K562 (cell line): Measurements from ENCODE around the gene NFATC2. TPM values are rescaled to one million over a fixed set of nuclear protein-coding genes. Genes with fewer than 3 reads are reported as not detected.

Experiments
- ATAC-seq: fragments of 200-7000 bp; cut with Tn5 transposase; 3 replicates; pipeline ENCODE4 v1.9.1; 2020; ENCODE audit warnings: moderate library complexity
- BruUV-seq: library from RNA; stranded (reverse); fragments of 400-500 nt; replicated peaks from 2 replicates; lab custom pipeline; 2021; lab: Mats Ljungman, UMichigan
- CTCF ChIA-PET: fragments of 300-600 bp; formaldehyde crosslinking; extraction: SDS; loops from one replicate; lab custom pipeline; 2021; ENCODE audit warnings: low intra/inter-chr PET ratio; lab: Yijun Ruan, JAX
- POLR2A ChIA-PET: fragments of 300-600, 350-650 bp; sonication (Branson Sonifier 250); formaldehyde crosslinking; extraction: SDS; loops from one replicate; lab custom pipeline; 2021; ENCODE audit warnings: antibody characterized with exemption, inconsistent platforms; lab: Yijun Ruan, JAX
- DNase-seq, 4 experiments: peaks; one replicate each; pipeline versions ENCODE4 v3.0.0 to v3.0.0-alpha.2; 2011 to 2018; ENCODE audit warnings: low spot score in 3 of 4, mixed read lengths in 3 of 4; ENCODE audit errors: extremely low read depth in 1 of 4
- FAIRE-seq: peaks from 2 replicates; lab custom pipeline; 2011; peaks lifted over from hg19 to GRCh38; lab: Jason Lieb, UNC
- H2AFZ ChIP-seq: 2 replicates; pipeline ENCODE4 v1.6.0; 2011; ENCODE audit warnings: low read depth, low read length, control low read depth, inconsistent platforms
- H3K27ac ChIP-seq: fragments of 200-600 bp; 3 replicates; pipeline ENCODE4 v1.8.0; 2011; ENCODE audit warnings: low read depth, mild to moderate bottlenecking, control low read depth, inconsistent platforms, low read length, moderate library complexity, mixed read lengths; ENCODE audit errors: extremely low read depth
- H3K27me3 ChIP-seq, 2 experiments: fragments of 300-600 bp in 1 of 2; 2 replicates in 1 of 2; 3 replicates in 1 of 2; pipeline versions ENCODE4 v1.6.0 to v1.8.0; 2011; ENCODE audit warnings: inconsistent platforms in 2 of 2, low read length in 2 of 2, mild to moderate bottlenecking in 1 of 2, mixed read lengths in 1 of 2, moderate library complexity in 1 of 2; ENCODE audit not compliant: control insufficient read depth in 2 of 2, insufficient read depth in 2 of 2
- H3K36me3 ChIP-seq: fragments of 300-600 bp; 3 replicates; pipeline ENCODE4 v1.8.0; 2011; ENCODE audit warnings: mild to moderate bottlenecking, low read length, inconsistent platforms; ENCODE audit not compliant: control insufficient read depth, insufficient read depth
- H3K4me1 ChIP-seq, 2 experiments: fragments of 200-600 bp in 1 of 2; replicated peaks in 1 of 2; 2 replicates in 1 of 2; 3 replicates in 1 of 2; pipeline versions ENCODE4 v1.5.1 to v1.8.0; 2011; ENCODE audit warnings: inconsistent platforms in 2 of 2, low read length in 2 of 2, mild to moderate bottlenecking in 1 of 2, mixed read lengths in 1 of 2, moderate library complexity in 1 of 2; ENCODE audit not compliant: control insufficient read depth in 2 of 2, insufficient read depth in 2 of 2
- H3K4me2 ChIP-seq: 2 replicates; pipeline ENCODE4 v1.6.1; 2011; ENCODE audit warnings: low read length, control low read depth, inconsistent platforms, mixed read lengths; ENCODE audit not compliant: insufficient read depth
- H3K4me3 ChIP-seq: fragments of 200-600 bp; sonication (generic), shearing (Covaris generic); 2 replicates; pipeline ENCODE4 v1.5.1; 2016; ENCODE audit warnings: control low read depth, inconsistent platforms
- H3K79me2 ChIP-seq: fragments of 200-600 bp; 3 replicates; pipeline ENCODE4 v1.8.0; 2011; ENCODE audit warnings: low read length, inconsistent platforms; ENCODE audit not compliant: control insufficient read depth, insufficient read depth
- H3K9ac ChIP-seq, 2 experiments: 2 replicates each; pipeline versions ENCODE4 v1.6.0 to v1.6.1; 2011; ENCODE audit warnings: low read depth in 2 of 2, low read length in 2 of 2, control low read depth in 1 of 2, inconsistent platforms in 1 of 2, mild to moderate bottlenecking in 1 of 2, mixed read lengths in 1 of 2; ENCODE audit not compliant: insufficient read depth in 1 of 2
- H3K9me1 ChIP-seq: one replicate; pipeline ENCODE4 v1.6.0; 2011; ENCODE audit warnings: inconsistent platforms, mild to moderate bottlenecking, low read length, moderate library complexity; ENCODE audit not compliant: control insufficient read depth, insufficient read depth
- H3K9me3 ChIP-seq: replicated peaks from 2 replicates; pipeline ENCODE4 v1.5.1; 2011; ENCODE audit warnings: low read depth, low read length, inconsistent platforms; ENCODE audit not compliant: control insufficient read depth, insufficient read depth
- H4K20me1 ChIP-seq: replicated peaks from 2 replicates; pipeline ENCODE4 v1.6.1; 2011; ENCODE audit warnings: low read length, inconsistent platforms, mixed read lengths; ENCODE audit not compliant: control insufficient read depth, insufficient read depth
- CSDE1 ChIP-seq, 2 experiments: fragments of 450-650 bp; IDR thresholded peaks; 2 replicates each; pipeline ENCODE4 v1.6.1; 2016; ENCODE audit warnings: mild to moderate bottlenecking in 1 of 2
- ELF2 ChIP-seq: fragments of 250-450 bp; sonication (Bioruptor Pico); IDR thresholded peaks from 2 replicates; pipeline ENCODE4 v1.5.0; 2021; ENCODE audit warnings: mild to moderate bottlenecking
- GATAD2B ChIP-seq: fragments of 450-650 bp; IDR thresholded peaks from 2 replicates; pipeline ENCODE4 v1.6.1; 2017; ENCODE audit warnings: mild to moderate bottlenecking, borderline replicate concordance
- GTF2F1 ChIP-seq: IDR thresholded peaks from 2 replicates; pipeline ENCODE4 v1.6.1; 2011; ENCODE audit warnings: low read depth, low read length, improper control_type of control experiment
- NCOA2 ChIP-seq, 2 experiments: fragments of 450-650 bp; IDR thresholded peaks; 2 replicates each; pipeline ENCODE4 v1.6.1; 2018; ENCODE audit warnings: mild to moderate bottlenecking in 2 of 2, moderate library complexity in 1 of 2; ENCODE audit not compliant: partially characterized antibody in 2 of 2
- NELFE ChIP-seq: IDR thresholded peaks from 2 replicates; pipeline ENCODE4 v1.6.1; 2011; ENCODE audit warnings: mild to moderate bottlenecking; ENCODE audit not compliant: insufficient read depth, insufficient read length
- NFIC ChIP-seq: fragments of 450-650 bp; IDR thresholded peaks from 2 replicates; pipeline ENCODE4 v1.6.1; 2017; ENCODE audit warnings: mild to moderate bottlenecking, inconsistent platforms
- PML ChIP-seq: IDR thresholded peaks from 2 replicates; pipeline ENCODE4 v1.6.1; 2012; ENCODE audit warnings: low read length, inconsistent platforms
- POU5F1 ChIP-seq: fragments of 150-350 bp; IDR thresholded peaks from 2 replicates; pipeline ENCODE4 v1.6.1; 2014; ENCODE audit warnings: borderline replicate concordance, low read length, low read depth, mild to moderate bottlenecking; ENCODE audit not compliant: partially characterized antibody
- SMAD1 ChIP-seq: fragments of 150-350 bp; IDR thresholded peaks from 2 replicates; pipeline ENCODE4 v1.6.1; 2014; ENCODE audit warnings: low read length, low read depth; ENCODE audit not compliant: partially characterized antibody
- SMAD2 ChIP-seq: fragments of 150-350 bp; IDR thresholded peaks from 2 replicates; pipeline ENCODE4 v1.6.1; 2014; ENCODE audit warnings: low read depth, mild to moderate bottlenecking, low read length
- SNRNP70 ChIP-seq: fragments of 200-400 bp; formaldehyde crosslinking; optimal IDR thresholded peaks from 2 replicates; pipeline ENCODE3; 2017; ENCODE audit warnings: low read depth, low read length
- ZFP36 ChIP-seq: fragments of 150-350 bp; IDR thresholded peaks from 2 replicates; pipeline ENCODE4 v1.6.1; 2018; ENCODE audit warnings: low read length, low read depth; ENCODE audit not compliant: partially characterized antibody
- ZNF174 ChIP-seq: fragments of 250-450 bp; sonication (Bioruptor Pico); IDR thresholded peaks from 2 replicates; pipeline ENCODE4 v1.4.0; 2020; ENCODE audit warnings: mild to moderate bottlenecking
- WGBS: fragments of 100-300 bp; shearing (Covaris generic); methylation state at CpG from one replicate; pipeline ENCODE4 v1.1.6; 2016; ENCODE audit warnings: low coverage, mixed read lengths; ENCODE audit not compliant: insufficient coverage; ENCODE audit errors: missing lambda C conversion rate; 5-methylcytosine and 5-hydroxymethylcytosine counted together
- in situ Hi-C: fragments of 300-500 bp; cut with MboI; formaldehyde crosslinking; loops from 4 replicates; pipeline ENCODE4 v1.15.0; 2018; ENCODE audit warnings: inconsistent platforms, mixed read lengths
- intact Hi-C: fragments of 100-400 bp; cut with micrococcal nuclease; formaldehyde crosslinking; loops from 2 replicates; pipeline ENCODE4 v1.14.2; 2022
- polyA plus RNA-seq, 8 experiments: library from polyadenylated mRNA; depleted of rRNA in 4 of 8; stranded (reverse) in 5 of 8; unstranded in 3 of 8; fragments of >200 nt; fragmentation: Nextera tagmentation in 2 of 8; fragmentation: Illumina TruSeq in 1 of 8; extraction: Ambion mirVana in 2 of 8; extraction: Trizol in 1 of 8; gene quantifications; 2 replicates each; pipeline versions ENCODE4 v1.2.1 to v1.2.3, GENCODE V29; 2011 to 2014; ENCODE audit warnings: inconsistent platforms in 1 of 8, missing spikeins in 1 of 8
- total RNA-seq, 7 experiments: library from RNA; depleted of rRNA in 6 of 7; stranded (reverse); fragments of >200 nt in 6 of 7; fragmentation: Illumina TruSeq in 2 of 7; extraction: Trizol in 2 of 7; gene quantifications; 2 replicates each; pipeline versions ENCODE4 v1.2.1 to v1.2.3, GENCODE V29; 2011 to 2021; ENCODE audit warnings: low replicate concordance in 1 of 7
- TF ChIP-seq, protein P1 (sequence below): fragments of 200-400 bp; formaldehyde crosslinking; IDR thresholded peaks from 2 replicates; pipeline ENCODE4 v1.6.1; 2017; ENCODE audit warnings: mild to moderate bottlenecking, low read depth, low read length, moderate library complexity

The NFATC2 gene
- total and polyA plus RNA-seq, 9 of the 15 experiments (the other 6 are each of a cell fraction or from before 2014, with no cell fraction given), result 1.9 to 11.2 (median 3.0) TPM

DNA sequence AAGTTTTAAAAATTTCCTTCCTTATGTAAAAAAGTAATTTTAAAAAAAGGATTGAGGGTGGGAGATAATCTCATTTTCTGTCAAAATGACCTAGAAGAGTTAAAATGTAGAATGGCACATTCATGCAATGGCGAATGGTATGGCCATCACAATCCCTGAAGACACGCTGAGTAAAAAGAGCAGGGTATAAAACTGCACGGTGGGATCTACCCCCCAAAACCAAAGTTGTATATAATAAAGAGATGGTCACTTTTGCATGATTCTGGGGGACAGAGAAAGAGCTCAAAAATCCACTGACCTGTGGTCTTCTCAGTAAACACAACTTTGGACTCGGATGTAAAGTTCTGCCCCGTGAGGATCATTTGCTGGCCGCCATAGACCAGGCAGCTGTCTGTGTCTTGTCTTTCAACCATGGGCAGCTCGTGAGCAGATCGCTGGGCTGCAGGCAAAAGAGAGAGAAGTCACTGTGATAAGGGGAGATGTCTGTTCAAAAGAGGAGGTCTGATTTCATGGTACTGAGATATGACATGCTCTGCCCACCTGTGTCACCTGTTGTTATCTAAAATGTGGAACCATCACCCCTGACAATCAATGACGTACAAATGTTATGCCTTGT lies 88.2 kb downstream of the NFATC2 start:
- intact Hi-C loops (no loop called here), in situ Hi-C loops (no loop called here)
- 91% methylated on average over 9 of the region's 9 CpGs for WGBS
- H3K4me1 ChIP-seq, result peaks cover 0 to 12% of the 10 kb centered on the region in 2 experiments; a peak in 2 of 5 replicates
- H3K9me3 ChIP-seq, result no peaks in the 10 kb centered on the region; the same call in none of the 2 replicates
- FAIRE-seq, result no peak
- H4K20me1 ChIP-seq, result no peaks in the 10 kb centered on the region
- no peak overlapping the region for H3K9ac ChIP-seq
- H3K9me1 ChIP-seq, result no peaks in the 10 kb centered on the region
- POLR2A ChIA-PET, result no interaction called here
- CTCF ChIA-PET, result no interaction called here
- H3K79me2 ChIP-seq, result no peaks in the 10 kb centered on the region
- DNase-seq, result no peak
- no peak for ATAC-seq
- peaks cover 51% of the 10 kb centered on the region for H3K36me3 ChIP-seq
- no peaks in the 10 kb centered on the region for H3K27me3 ChIP-seq
- TF ChIP-seq NELFE (no peak), ELF2 (no peak), ZNF174 (CRISPR knock-in tag) (no peak)
- H3K4me2 ChIP-seq, result no peak overlapping the region
- no peak overlapping the region for H3K4me3 ChIP-seq
- H3K27ac ChIP-seq, result no peak overlapping the region
- H2AFZ ChIP-seq, result no peak overlapping the region
- BruUV-seq, result no TSS peak

GRCh38 chr20:51452734-51453365 lies 89.7 kb downstream of the NFATC2 start:
- 89% methylated on average over 13 of the region's 13 CpGs for WGBS
- no peak for TF ChIP-seq NCOA2 (IDR thresholded peaks at IDR 0.05; ENCODE audit: partially characterized antibody in 2 of 2)
- TF ChIP-seq PML, result no peak
- no peak for TF ChIP-seq NFIC
- no peak for TF ChIP-seq SMAD1
- TF ChIP-seq GTF2F1, result no peak
- TF ChIP-seq ZFP36, result no peak
- TF ChIP-seq SMAD2, result no peak
- TF ChIP-seq NELFE, result no peak
- TF ChIP-seq POU5F1, result no peak
- no peak for TF ChIP-seq CSDE1 (IDR thresholded peaks at IDR 0.05)
- TF ChIP-seq, protein P1, sequence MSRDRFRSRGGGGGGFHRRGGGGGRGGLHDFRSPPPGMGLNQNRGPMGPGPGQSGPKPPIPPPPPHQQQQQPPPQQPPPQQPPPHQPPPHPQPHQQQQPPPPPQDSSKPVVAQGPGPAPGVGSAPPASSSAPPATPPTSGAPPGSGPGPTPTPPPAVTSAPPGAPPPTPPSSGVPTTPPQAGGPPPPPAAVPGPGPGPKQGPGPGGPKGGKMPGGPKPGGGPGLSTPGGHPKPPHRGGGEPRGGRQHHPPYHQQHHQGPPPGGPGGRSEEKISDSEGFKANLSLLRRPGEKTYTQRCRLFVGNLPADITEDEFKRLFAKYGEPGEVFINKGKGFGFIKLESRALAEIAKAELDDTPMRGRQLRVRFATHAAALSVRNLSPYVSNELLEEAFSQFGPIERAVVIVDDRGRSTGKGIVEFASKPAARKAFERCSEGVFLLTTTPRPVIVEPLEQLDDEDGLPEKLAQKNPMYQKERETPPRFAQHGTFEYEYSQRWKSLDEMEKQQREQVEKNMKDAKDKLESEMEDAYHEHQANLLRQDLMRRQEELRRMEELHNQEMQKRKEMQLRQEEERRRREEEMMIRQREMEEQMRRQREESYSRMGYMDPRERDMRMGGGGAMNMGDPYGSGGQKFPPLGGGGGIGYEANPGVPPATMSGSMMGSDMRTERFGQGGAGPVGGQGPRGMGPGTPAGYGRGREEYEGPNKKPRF, result no peak
- no peak for TF ChIP-seq GATAD2B
- no peak for TF ChIP-seq SNRNP70

More at GRCh38 chr20:51452734-51453365, 89.7 kb downstream of the NFATC2 start:
- in situ Hi-C loops (no loop called here), intact Hi-C loops (no loop called here)
- Histone ChIP-seq H2AFZ (no peak overlapping the region), H3K9ac (no peak overlapping the region), H3K27ac (no peak overlapping the region), H3K4me3 (no peak overlapping the region), H3K4me2 (no peak overlapping the region), H3K36me3 (peaks cover 47% of the 10 kb centered on the region), H3K79me2 (no peaks in the 10 kb centered on the region), H3K27me3 (no peaks in the 10 kb centered on the region), H4K20me1 (no peaks in the 10 kb centered on the region), H3K4me1 (peaks cover 0 to 12% of the 10 kb centered on the region in 2 experiments; a peak in 2 of 5 replicates), H3K9me3 (no peaks in the 10 kb centered on the region; the same call in none of the 2 replicates), H3K9me1 (no peaks in the 10 kb centered on the region)
- ATAC-seq (no peak), FAIRE-seq (no peak), DNase-seq (no peak)
- ChIA-PET POLR2A (interaction anchor here (0.8 kb wide), 1 partner anchor 45 kb away, joined by 3 read pairs; no protein-coding TSS in a partner anchor), CTCF (no interaction called here)
- no TSS peak for BruUV-seq
